Spleen (tissue), 11 donors: ENCODE measurements around the gene HMGB4. TPM values are rescaled to one million over a fixed set of nuclear protein-coding genes. Genes with fewer than 3 reads are reported as not detected.

ENCODE experiments used
- DNase-seq: peaks from one replicate; pipeline ENCODE4 v3.0.0-alpha.2; 2020
- H3K27ac ChIP-seq, 8 donors: fragments of 200-600 bp; sonication (generic) in 7 of 8; 1 replicate in 4 of 8; 2 replicates in 4 of 8; pipeline versions ENCODE4 v1.5.0 to v1.8.0; 2016 to 2021; ENCODE audit warnings: inconsistent platforms in 4 of 8, mild to moderate bottlenecking in 4 of 8, moderate library complexity in 1 of 8
- H3K27me3 ChIP-seq, 7 donors: fragments of 200-600 bp; sonication (generic) in 6 of 7; replicated peaks in 1 of 7; 1 replicate in 4 of 7; 2 replicates in 3 of 7; pipeline versions ENCODE4 v1.5.0 to v1.8.0; 2016 to 2021; ENCODE audit warnings: inconsistent platforms in 3 of 7, mild to moderate bottlenecking in 1 of 7
- H3K36me3 ChIP-seq, 6 donors: fragments of 200-600 bp; sonication (generic) in 5 of 6; 1 replicate in 4 of 6; 2 replicates in 2 of 6; pipeline versions ENCODE4 v1.5.0 to v1.8.0; 2016 to 2021; ENCODE audit warnings: inconsistent platforms in 2 of 6
- H3K4me1 ChIP-seq, 6 donors: fragments of 200-600 bp; sonication (generic) in 5 of 6; 1 replicate in 3 of 6; 2 replicates in 3 of 6; pipeline versions ENCODE4 v1.5.0 to v1.8.0; 2016 to 2021; ENCODE audit warnings: inconsistent platforms in 3 of 6
- H3K4me3 ChIP-seq, 8 donors: fragments of 200-600 bp; sonication (generic) in 7 of 8; 1 replicate in 4 of 8; 2 replicates in 4 of 8; pipeline versions ENCODE4 v1.5.0 to v1.8.0; 2016 to 2021; ENCODE audit warnings: inconsistent platforms in 4 of 8, mild to moderate bottlenecking in 4 of 8, moderate library complexity in 2 of 8
- H3K9me3 ChIP-seq, 8 donors: fragments of 200-600 bp; sonication (generic) in 7 of 8; 1 replicate in 4 of 8; 2 replicates in 4 of 8; pipeline versions ENCODE4 v1.5.0 to v1.8.0; 2016 to 2021; ENCODE audit warnings: inconsistent platforms in 4 of 8
- POLR2A ChIP-seq, 3 donors: fragments of 450-650 bp; IDR thresholded peaks; one replicate each; pipeline ENCODE4 v1.5.1; 2017; ENCODE audit warnings: antibody characterized with exemption in 3 of 3, mild to moderate bottlenecking in 1 of 3
- POLR2AphosphoS5 ChIP-seq, 3 donors: sonication (generic); formaldehyde crosslinking; IDR thresholded peaks; one replicate each; pipeline ENCODE4 v1.5.1; 2017; ENCODE audit warnings: antibody characterized with exemption in 3 of 3
- WGBS, 5 donors: extraction: QIAGEN DNeasy Blood & Tissue Kit in 3 of 5; methylation state at CpG; one replicate each; pipeline versions ENCODE4 v1.1.5 to v1.1.7; 2013 to 2018; 5-methylcytosine and 5-hydroxymethylcytosine counted together
- intact Hi-C: fragments of 100-400 bp; cut with DNase I; formaldehyde crosslinking; loops from one replicate; pipeline ENCODE4 v1.15.0; 2023; ENCODE audit warnings: low total_unique reads
- polyA plus RNA-seq, 3 donors: library from polyadenylated mRNA; stranded (reverse); fragments of 200-250 nt; gene quantifications; one replicate each; pipeline ENCODE4 v1.2.1, GENCODE V29; 2013
- total RNA-seq, 7 donors: library from RNA; depleted of rRNA in 3 of 7; stranded (reverse); fragments of >200 nt in 3 of 7; fragmentation: NEBNext Ultra II Directional in 4 of 7; extraction: Animal tissue kit (Norgen Biotek cat#: 25700) in 4 of 7; gene quantifications; one replicate each; pipeline versions ENCODE4 v1.1.0 to v1.2.1, GENCODE V29; 2016 to 2021
- TF ChIP-seq, protein P1 (sequence below), 11 experiments: fragments of 200-600 bp in 7 of 11; fragments of 450-650 bp in 4 of 11; sonication (generic) in 4 of 11; IDR thresholded peaks in 8 of 11; conservative IDR thresholded peaks in 3 of 11; 1 replicate in 7 of 11; 2 replicates in 4 of 11; pipeline versions ENCODE4 v1.4.0 to v1.8.0; 2016 to 2021; ENCODE audit warnings: antibody characterized with exemption in 11 of 11, inconsistent platforms in 4 of 11, mild to moderate bottlenecking in 1 of 11
- donor health status: healthy with polysubstance abuse.
- donor health status: DM: no; HTN: no; CAD: no; lungs with moderate emphysema.
- donor health status: DM: no; HTN: no; CAD: no.
- donor health status: Bipolar disorder and iron deficiency.
- donor health status: healthy.
- donor health status: DM: no; HTN: no; CAD: no.
- donor health status: DM: yes; HTN: yes; CAD: no.

HMGB4 gene
- total and polyA plus RNA-seq, 10 donors: not detected

DNA sequence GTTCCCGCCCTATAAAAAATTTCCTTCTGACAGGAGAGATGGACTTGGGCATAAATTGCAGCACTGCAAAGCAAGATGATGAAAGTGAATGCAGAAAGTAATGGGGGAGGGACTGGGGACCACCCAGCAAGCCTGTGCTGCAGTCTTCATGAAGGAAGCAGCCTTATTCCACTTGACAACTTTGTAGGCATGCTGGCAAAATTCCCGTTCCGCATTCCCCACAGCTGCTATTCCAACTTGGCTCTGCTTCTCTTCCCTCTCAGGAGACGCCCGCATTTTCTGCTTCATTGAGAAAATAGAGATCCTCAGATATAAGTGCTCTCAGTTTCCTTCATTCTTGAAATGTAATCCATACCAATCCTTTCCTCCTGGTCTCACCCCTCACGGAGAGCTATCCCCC is 2.4 kb downstream of the HMGB4 start:
- H3K36me3 ChIP-seq: no peaks in the 10 kb centered on the region
- H3K9me3 ChIP-seq: peaks cover 0 to 5% (median 0%) of the 10 kb centered on the region in 8 donors
- TF ChIP-seq, protein P1, sequence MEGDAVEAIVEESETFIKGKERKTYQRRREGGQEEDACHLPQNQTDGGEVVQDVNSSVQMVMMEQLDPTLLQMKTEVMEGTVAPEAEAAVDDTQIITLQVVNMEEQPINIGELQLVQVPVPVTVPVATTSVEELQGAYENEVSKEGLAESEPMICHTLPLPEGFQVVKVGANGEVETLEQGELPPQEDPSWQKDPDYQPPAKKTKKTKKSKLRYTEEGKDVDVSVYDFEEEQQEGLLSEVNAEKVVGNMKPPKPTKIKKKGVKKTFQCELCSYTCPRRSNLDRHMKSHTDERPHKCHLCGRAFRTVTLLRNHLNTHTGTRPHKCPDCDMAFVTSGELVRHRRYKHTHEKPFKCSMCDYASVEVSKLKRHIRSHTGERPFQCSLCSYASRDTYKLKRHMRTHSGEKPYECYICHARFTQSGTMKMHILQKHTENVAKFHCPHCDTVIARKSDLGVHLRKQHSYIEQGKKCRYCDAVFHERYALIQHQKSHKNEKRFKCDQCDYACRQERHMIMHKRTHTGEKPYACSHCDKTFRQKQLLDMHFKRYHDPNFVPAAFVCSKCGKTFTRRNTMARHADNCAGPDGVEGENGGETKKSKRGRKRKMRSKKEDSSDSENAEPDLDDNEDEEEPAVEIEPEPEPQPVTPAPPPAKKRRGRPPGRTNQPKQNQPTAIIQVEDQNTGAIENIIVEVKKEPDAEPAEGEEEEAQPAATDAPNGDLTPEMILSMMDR (IDR thresholded peaks at IDR 0.05 in 8 of 11, conservative IDR thresholded peaks at IDR 0.05 in 3 of 11): no peak
- no peak overlapping the region for H3K4me3 ChIP-seq
- H3K27me3 ChIP-seq: peaks cover 0 to 29% (median 0%) of the 10 kb centered on the region in 7 donors
- no peak overlapping the region for H3K27ac ChIP-seq
- WGBS, 5 donors: 68 to 82% (median 75%) methylated on average over 6 of the region's 6 CpGs
- intact Hi-C loops: no loop called here
- no peaks in the 10 kb centered on the region for H3K4me1 ChIP-seq
- DNase-seq: no peak

DNA sequence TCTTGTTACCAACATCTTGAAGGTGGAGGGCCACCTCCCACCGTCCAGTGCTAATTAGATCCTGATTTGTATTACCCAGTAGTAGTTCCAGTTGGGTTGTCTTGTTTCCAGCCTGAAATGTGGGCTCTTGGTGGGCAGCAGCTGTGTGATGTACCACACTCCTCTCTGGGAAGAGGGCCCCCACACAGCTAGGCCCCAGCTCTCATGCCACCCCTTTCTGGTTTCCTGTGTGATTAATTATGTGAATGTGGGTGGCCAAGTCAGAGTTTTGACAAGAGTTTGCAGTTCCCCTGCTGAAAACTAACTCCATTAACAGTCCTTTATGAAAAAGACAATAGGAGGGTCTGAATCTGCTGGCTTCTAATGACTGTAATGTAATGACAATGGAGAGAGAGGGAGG is 3.8 kb downstream of the HMGB4 start:
- no peak overlapping the region for H3K27ac ChIP-seq
- no peaks in the 10 kb centered on the region for H3K36me3 ChIP-seq
- 74 to 87% (median 85%) methylated on average over 1 of the region's 1 CpG for WGBS, 5 donors
- DNase-seq: no peak
- H3K4me1 ChIP-seq: no peaks in the 10 kb centered on the region
- peaks cover 0 to 5% (median 0%) of the 10 kb centered on the region in 8 donors for H3K9me3 ChIP-seq
- peaks cover 0 to 25% (median 0%) of the 10 kb centered on the region in 7 donors for H3K27me3 ChIP-seq
- H3K4me3 ChIP-seq: no peak overlapping the region
- intact Hi-C loops: no loop called here
- TF ChIP-seq POLR2A (IDR thresholded peaks at IDR 0.05) (no peak), POLR2AphosphoS5 (IDR thresholded peaks at IDR 0.05) (no peak)
- TF ChIP-seq, protein P1 (IDR thresholded peaks at IDR 0.05 in 8 of 11, conservative IDR thresholded peaks at IDR 0.05 in 3 of 11): no peak

DNA sequence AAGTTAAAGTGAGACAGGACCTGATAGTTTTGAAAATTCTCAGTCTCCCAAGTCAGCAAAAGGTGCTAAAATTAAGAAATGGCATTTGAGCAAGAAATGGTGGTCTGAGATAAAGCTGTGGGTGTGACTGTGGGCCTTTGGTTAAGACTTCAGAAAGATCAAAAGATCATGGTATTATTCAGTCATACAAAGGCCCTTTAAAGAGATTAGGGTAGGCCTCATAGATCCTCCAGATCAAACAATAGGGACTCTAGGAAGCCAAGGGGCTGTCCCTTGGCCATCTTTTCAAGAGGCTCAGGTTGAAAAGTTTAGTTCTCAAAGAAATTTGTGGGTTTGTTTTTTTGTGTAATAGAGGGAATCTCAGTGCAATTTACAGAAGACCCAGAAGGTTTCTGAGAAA is 8.4 kb downstream of the HMGB4 start:
- TF ChIP-seq POLR2A (IDR thresholded peaks at IDR 0.05): no peak
- TF ChIP-seq, protein P1 (IDR thresholded peaks at IDR 0.05 in 8 of 11, conservative IDR thresholded peaks at IDR 0.05 in 3 of 11): no peak
- DNase-seq: no peak
- intact Hi-C loops: no loop called here
- peaks cover 0 to 4% (median 0%) of the 10 kb centered on the region in 7 donors for H3K27me3 ChIP-seq
- H3K9me3 ChIP-seq: peaks cover 0 to 1% (median 0%) of the 10 kb centered on the region in 8 donors
- H3K36me3 ChIP-seq: no peaks in the 10 kb centered on the region
- H3K4me3 ChIP-seq: no peak overlapping the region
- H3K27ac ChIP-seq: no peak overlapping the region
- no peaks in the 10 kb centered on the region for H3K4me1 ChIP-seq

DNA sequence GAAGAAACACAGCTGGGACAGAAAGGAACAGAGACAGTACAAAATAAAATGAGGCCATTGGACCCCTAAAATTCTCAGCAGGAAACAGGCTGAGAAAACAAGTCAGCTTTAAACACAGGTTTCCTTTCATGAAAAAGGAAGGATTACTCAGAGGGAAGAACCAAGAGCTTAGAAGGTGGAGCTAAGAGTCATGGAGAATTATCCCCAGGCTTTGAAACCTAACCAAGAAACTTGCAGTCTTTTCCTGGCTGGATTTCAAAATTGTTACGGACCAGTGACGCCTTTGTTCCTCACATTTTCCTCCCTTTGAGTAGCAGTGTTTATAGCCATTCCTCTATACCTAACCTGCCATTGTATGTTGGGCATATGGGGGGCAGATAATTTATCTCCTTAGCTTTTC is 8.8 kb downstream of the HMGB4 start:
- intact Hi-C loops: no loop called here
- no peaks in the 10 kb centered on the region for H3K9me3 ChIP-seq
- H3K27me3 ChIP-seq: peaks cover 0 to 4% (median 0%) of the 10 kb centered on the region in 7 donors
- no peaks in the 10 kb centered on the region for H3K36me3 ChIP-seq
- no peaks in the 10 kb centered on the region for H3K4me1 ChIP-seq
- TF ChIP-seq, protein P1 (IDR thresholded peaks at IDR 0.05 in 8 of 11, conservative IDR thresholded peaks at IDR 0.05 in 3 of 11): no peak
- TF ChIP-seq POLR2A (IDR thresholded peaks at IDR 0.05) (no peak), POLR2AphosphoS5 (IDR thresholded peaks at IDR 0.05) (no peak)
- 76 to 88% (median 81%) methylated on average over 2 of the region's 2 CpGs for WGBS, 5 donors
- no peak overlapping the region for H3K27ac ChIP-seq
- DNase-seq: no peak
- no peak overlapping the region for H3K4me3 ChIP-seq
